Measurements from ENCODE around the gene KLC1. TPM values are rescaled to one million over a fixed set of nuclear protein-coding genes. Genes with fewer than 3 reads are reported as not detected.
"Not testable (repeated sequence)": the region's sequence is repeated elsewhere in the genome, so short reads cannot be mapped to it uniquely, and the experiment has no call there.

Gene KLC1
- total and polyA plus RNA-seq, 4 donors, result 71.7 to 315 (median 222) TPM

- Histone ChIP-seq H3K4me3 (ENCODE audit: low read length in 2 of 2) (no peak overlapping the region), H3K36me3 (ENCODE audit: control insufficient read depth in 1 of 2, insufficient read depth in 2 of 2, low read length in 1 of 2) (no peaks in the 10 kb centered on the region), H3K27me3 (ENCODE audit: control insufficient read depth in 1 of 2, insufficient read depth in 2 of 2, low read length in 1 of 2) (no peaks in the 10 kb centered on the region), H3K9me3 (ENCODE audit: control insufficient read depth, low read length) (no peaks in the 10 kb centered on the region), H3K27ac (ENCODE audit: low read depth in 1 of 2, low read length in 2 of 2) (no peak overlapping the region), H3K4me1 (ENCODE audit: control insufficient read depth in 1 of 2, insufficient read depth in 2 of 2, low read length in 2 of 2) (peaks cover 0 to 8% of the 10 kb centered on the region in 2 donors)
- no peak for ATAC-seq (ENCODE audit: low FRiP score)
- intact Hi-C loops (cut with DNase I), result no loop called here
- peak in 1 of 2 donors; percentile 12 for DNase-seq
- 50 to 53% methylated on average over 4 of the region's 4 CpGs for WGBS, 2 donors
Measured at GRCh38 chr14:103650213-103650612, 21.2 kb downstream of the KLC1 start.

GRCh38 chr14:103651585-103651984 is 22.6 kb downstream of the KLC1 start:
- Histone ChIP-seq H3K36me3 (ENCODE audit: control insufficient read depth in 1 of 2, insufficient read depth in 2 of 2, low read length in 1 of 2) (peaks cover 3 to 4% of the 10 kb centered on the region in 2 donors), H3K4me3 (ENCODE audit: low read length in 2 of 2) (no peak overlapping the region), H3K27me3 (ENCODE audit: control insufficient read depth in 1 of 2, insufficient read depth in 2 of 2, low read length in 1 of 2) (no peaks in the 10 kb centered on the region), H3K4me1 (ENCODE audit: control insufficient read depth in 1 of 2, insufficient read depth in 2 of 2, low read length in 2 of 2) (peaks cover 0 to 8% of the 10 kb centered on the region in 2 donors), H3K27ac (ENCODE audit: low read depth in 1 of 2, low read length in 2 of 2) (no peak overlapping the region), H3K9me3 (ENCODE audit: control insufficient read depth, low read length) (no peaks in the 10 kb centered on the region)
- peak in 1 of 2 donors; percentile 51 for DNase-seq
- intact Hi-C loops (cut with DNase I), result no loop called here
- 74 to 75% methylated on average over 7 of the region's 7 CpGs for WGBS, 2 donors
- no peak for ATAC-seq (ENCODE audit: low FRiP score)

GRCh38 chr14:103652806-103653205 is 23.8 kb downstream of the KLC1 start:
- Histone ChIP-seq H3K27me3 (ENCODE audit: control insufficient read depth in 1 of 2, insufficient read depth in 2 of 2, low read length in 1 of 2) (no peaks in the 10 kb centered on the region), H3K36me3 (ENCODE audit: control insufficient read depth in 1 of 2, insufficient read depth in 2 of 2, low read length in 1 of 2) (peaks cover 4 to 8% of the 10 kb centered on the region in 2 donors), H3K27ac (ENCODE audit: low read depth in 1 of 2, low read length in 2 of 2) (peak overlapping the region in 1 of 2 donors; percentile 80), H3K4me1 (ENCODE audit: control insufficient read depth in 1 of 2, insufficient read depth in 2 of 2, low read length in 2 of 2) (peaks cover 0 to 8% of the 10 kb centered on the region in 2 donors), H3K4me3 (ENCODE audit: low read length in 2 of 2) (no peak overlapping the region), H3K9me3 (ENCODE audit: control insufficient read depth, low read length) (no peaks in the 10 kb centered on the region)
- 35 to 46% methylated on average over 3 of the region's 3 CpGs for WGBS, 2 donors
- DNase-seq, result no peak
- intact Hi-C loops (cut with DNase I), result no loop called here
- no peak for ATAC-seq (ENCODE audit: low FRiP score)

GRCh38 chr14:103653336-103653735 is 24.3 kb downstream of the KLC1 start:
- DNase-seq, result peak; percentile 56 to 71
- H3K9me3 ChIP-seq (ENCODE audit: control insufficient read depth, low read length); H3K27me3 ChIP-seq (ENCODE audit: control insufficient read depth in 1 of 2, insufficient read depth in 2 of 2, low read length in 1 of 2); H3K36me3 ChIP-seq (ENCODE audit: control insufficient read depth in 1 of 2, insufficient read depth in 2 of 2, low read length in 1 of 2); H3K4me3 ChIP-seq (ENCODE audit: low read length in 2 of 2); H3K4me1 ChIP-seq (ENCODE audit: control insufficient read depth in 1 of 2, insufficient read depth in 2 of 2, low read length in 2 of 2); ATAC-seq (ENCODE audit: low FRiP score); intact Hi-C loops (cut with DNase I): not testable (repeated sequence)
- peak overlapping the region in 1 of 2 donors; percentile 65 for H3K27ac ChIP-seq (ENCODE audit: low read depth in 1 of 2, low read length in 2 of 2)
- whole genome bisulfite sequencing, 2 donors, result 6% methylated on average over 10 of the region's 10 CpGs

- intact Hi-C loops (cut with DNase I), result no loop called here
- WGBS, 2 donors, result 45 to 48% methylated on average over 4 of the region's 4 CpGs
- ATAC-seq (ENCODE audit: low FRiP score) (no peak), DNase-seq (peak in 1 of 2 donors; percentile 53)
- H3K9me3 ChIP-seq (ENCODE audit: control insufficient read depth, low read length), result no peaks in the 10 kb centered on the region
- H3K4me1 ChIP-seq (ENCODE audit: control insufficient read depth in 1 of 2, insufficient read depth in 2 of 2, low read length in 2 of 2), result peaks cover 0 to 8% of the 10 kb centered on the region in 2 donors
- peaks cover 4 to 8% of the 10 kb centered on the region in 2 donors for H3K36me3 ChIP-seq (ENCODE audit: control insufficient read depth in 1 of 2, insufficient read depth in 2 of 2, low read length in 1 of 2)
- no peaks in the 10 kb centered on the region for H3K27me3 ChIP-seq (ENCODE audit: control insufficient read depth in 1 of 2, insufficient read depth in 2 of 2, low read length in 1 of 2)
- peak overlapping the region in 1 of 2 donors; percentile 65 for H3K27ac ChIP-seq (ENCODE audit: low read depth in 1 of 2, low read length in 2 of 2)
- H3K4me3 ChIP-seq (ENCODE audit: low read length in 2 of 2), result no peak overlapping the region
Measured at GRCh38 chr14:103653805-103654204, 24.8 kb downstream of the KLC1 start.

GRCh38 chr14:103654619-103655018 is 25.6 kb downstream of the KLC1 start:
- no peak for ATAC-seq (ENCODE audit: low FRiP score)
- H3K4me1 ChIP-seq (ENCODE audit: control insufficient read depth in 1 of 2, insufficient read depth in 2 of 2, low read length in 2 of 2), result peaks cover 0 to 8% of the 10 kb centered on the region in 2 donors
- intact Hi-C loops (cut with DNase I), result no loop called here

GRCh38 chr14:103656031-103656755 is 27.2 kb downstream of the KLC1 start:
- ATAC-seq (ENCODE audit: low FRiP score) (no peak), DNase-seq (peak in 1 of 2 donors; percentile 21)
- Histone ChIP-seq H3K4me1 (ENCODE audit: control insufficient read depth in 1 of 2, insufficient read depth in 2 of 2, low read length in 2 of 2) (peaks cover 0 to 8% of the 10 kb centered on the region in 2 donors), H3K9me3 (ENCODE audit: control insufficient read depth, low read length) (no peaks in the 10 kb centered on the region), H3K36me3 (ENCODE audit: control insufficient read depth in 1 of 2, insufficient read depth in 2 of 2, low read length in 1 of 2) (peaks cover 9 to 10% of the 10 kb centered on the region in 2 donors), H3K4me3 (ENCODE audit: low read length in 2 of 2) (no peak overlapping the region), H3K27me3 (ENCODE audit: control insufficient read depth in 1 of 2, insufficient read depth in 2 of 2, low read length in 1 of 2) (no peaks in the 10 kb centered on the region), H3K27ac (ENCODE audit: low read depth in 1 of 2, low read length in 2 of 2) (no peak overlapping the region)
- 72 to 75% methylated on average over 4 of the region's 4 CpGs for WGBS, 2 donors
- intact Hi-C loops (cut with DNase I), result no loop called here

More at GRCh38 chr14:103654619-103655018, 25.6 kb downstream of the KLC1 start:
- Histone ChIP-seq H3K27ac (ENCODE audit: low read depth in 1 of 2, low read length in 2 of 2) (no peak overlapping the region), H3K27me3 (ENCODE audit: control insufficient read depth in 1 of 2, insufficient read depth in 2 of 2, low read length in 1 of 2) (no peaks in the 10 kb centered on the region), H3K9me3 (ENCODE audit: control insufficient read depth, low read length) (no peaks in the 10 kb centered on the region), H3K4me3 (ENCODE audit: low read length in 2 of 2) (no peak overlapping the region), H3K36me3 (ENCODE audit: control insufficient read depth in 1 of 2, insufficient read depth in 2 of 2, low read length in 1 of 2) (peaks cover 4 to 9% of the 10 kb centered on the region in 2 donors)
- WGBS, 2 donors, result 68 to 72% methylated on average over 6 of the region's 6 CpGs
- peak in 1 of 2 donors; percentile 17 for DNase-seq

- Histone ChIP-seq H3K4me3 (ENCODE audit: low read length in 2 of 2) (no peak overlapping the region), H3K9me3 (ENCODE audit: control insufficient read depth, low read length) (no peaks in the 10 kb centered on the region), H3K36me3 (ENCODE audit: control insufficient read depth in 1 of 2, insufficient read depth in 2 of 2, low read length in 1 of 2) (peaks cover 9 to 10% of the 10 kb centered on the region in 2 donors), H3K27me3 (ENCODE audit: control insufficient read depth in 1 of 2, insufficient read depth in 2 of 2, low read length in 1 of 2) (no peaks in the 10 kb centered on the region), H3K4me1 (ENCODE audit: control insufficient read depth in 1 of 2, insufficient read depth in 2 of 2, low read length in 2 of 2) (peaks cover 0 to 8% of the 10 kb centered on the region in 2 donors), H3K27ac (ENCODE audit: low read depth in 1 of 2, low read length in 2 of 2) (peak overlapping the region in 1 of 2 donors; percentile 55)
- ATAC-seq (ENCODE audit: low FRiP score), result no peak
- 64% methylated on average over 1 of the region's 1 CpG for WGBS, 2 donors
- peak in 1 of 2 donors; percentile 14 for DNase-seq
- intact Hi-C loops (cut with DNase I), result no loop called here
Measured at GRCh38 chr14:103656756-103657133, 27.7 kb downstream of the KLC1 start.

GRCh38 chr14:103657471-103657870 is 28.5 kb downstream of the KLC1 start:
- peak; percentile 52 to 56 for DNase-seq
- Histone ChIP-seq H3K27me3 (ENCODE audit: control insufficient read depth in 1 of 2, insufficient read depth in 2 of 2, low read length in 1 of 2) (no peaks in the 10 kb centered on the region), H3K9me3 (ENCODE audit: control insufficient read depth, low read length) (no peaks in the 10 kb centered on the region), H3K4me1 (ENCODE audit: control insufficient read depth in 1 of 2, insufficient read depth in 2 of 2, low read length in 2 of 2) (peaks cover 0 to 8% of the 10 kb centered on the region in 2 donors), H3K36me3 (ENCODE audit: control insufficient read depth in 1 of 2, insufficient read depth in 2 of 2, low read length in 1 of 2) (peaks cover 9 to 10% of the 10 kb centered on the region in 2 donors), H3K4me3 (ENCODE audit: low read length in 2 of 2) (no peak overlapping the region), H3K27ac (ENCODE audit: low read depth in 1 of 2, low read length in 2 of 2) (no peak overlapping the region)
- 67 to 73% methylated on average over 13 of the region's 13 CpGs for WGBS, 2 donors
- no peak for ATAC-seq (ENCODE audit: low FRiP score)
- intact Hi-C loops (cut with DNase I), result no loop called here
